Caco-2 (cell line): Measurements from ENCODE around the gene SOX15. TPM values are rescaled to one million over a fixed set of nuclear protein-coding genes. Genes with fewer than 3 reads are reported as not detected.
"Not testable (repeated sequence)": the region's sequence is repeated elsewhere in the genome, so short reads cannot be mapped to it uniquely, and the experiment has no call there.

Experiments
- BruUV-seq: library from RNA; stranded (reverse); fragments of 400-500 nt; replicated peaks from 2 replicates; lab custom pipeline; 2021; lab: Mats Ljungman, UMichigan
- CTCF ChIA-PET: fragments of 300-600 bp; sonication (Branson Sonifier 250); formaldehyde crosslinking; loops from one replicate; lab custom pipeline; 2022; ENCODE audit warnings: antibody characterized with exemption; lab: Charles Lee
- POLR2A ChIA-PET: fragments of 300-600 bp; sonication (Branson Sonifier 250); formaldehyde crosslinking; loops from one replicate; lab custom pipeline; 2022; ENCODE audit warnings: antibody characterized with exemption; lab: Charles Lee
- DNase-seq, 2 experiments: peaks; one replicate each; pipeline versions ENCODE4 v3.0.0 to v3.0.0-alpha.2; 2020 to 2022
- H3K27me3 ChIP-seq: replicated peaks from 2 replicates; pipeline ENCODE4 v1.6.0; 2011; ENCODE audit warnings: low read length; ENCODE audit not compliant: control insufficient read depth, insufficient read depth
- H3K36me3 ChIP-seq: 2 replicates; pipeline ENCODE4 v1.5.1; 2011; ENCODE audit warnings: low read length; ENCODE audit not compliant: control insufficient read depth, insufficient read depth
- H3K4me1 ChIP-seq: fragments of 250-450 bp; sonication (Bioruptor Pico); 2 replicates; pipeline ENCODE4 v1.5.1; 2020; ENCODE audit warnings: mild to moderate bottlenecking
- H3K4me3 ChIP-seq: 2 replicates; pipeline ENCODE4 v1.5.1; 2011; ENCODE audit warnings: low read depth, mild to moderate bottlenecking, control low read depth, low read length
- H3K9me3 ChIP-seq: fragments of 250-450 bp; sonication (Bioruptor Pico); 2 replicates; pipeline ENCODE4 v1.5.1; 2020; ENCODE audit warnings: mild to moderate bottlenecking, moderate library complexity
- H3K27ac Mint-ChIP-seq: one replicate; pipeline ENCODE4 v1.8.0; 2022; ENCODE audit warnings: mixed read lengths; ENCODE audit not compliant: unreplicated experiment
- H3K27me3 Mint-ChIP-seq: one replicate; pipeline ENCODE4 v1.8.0; 2022; ENCODE audit warnings: mixed read lengths; ENCODE audit not compliant: insufficient read depth, unreplicated experiment
- H3K36me3 Mint-ChIP-seq: one replicate; pipeline ENCODE4 v1.8.0; 2022; ENCODE audit warnings: mild to moderate bottlenecking, mixed read lengths; ENCODE audit not compliant: insufficient read depth, unreplicated experiment
- H3K4me1 Mint-ChIP-seq: one replicate; pipeline ENCODE4 v1.8.0; 2022; ENCODE audit warnings: low read depth, mixed read lengths; ENCODE audit not compliant: unreplicated experiment
- H3K4me3 Mint-ChIP-seq: one replicate; pipeline ENCODE4 v1.8.0; 2022; ENCODE audit warnings: mild to moderate bottlenecking, moderate library complexity, mixed read lengths; ENCODE audit not compliant: unreplicated experiment
- H3K9me3 Mint-ChIP-seq: one replicate; pipeline ENCODE4 v1.8.0; 2022; ENCODE audit warnings: mixed read lengths; ENCODE audit not compliant: unreplicated experiment
- intact Hi-C: fragments of 100-400 bp; cut with micrococcal nuclease; formaldehyde crosslinking; loops from one replicate; pipeline ENCODE4 v1.10.0; 2022; ENCODE audit not compliant: unreplicated experiment
- total RNA-seq: library from RNA; stranded (reverse); gene quantifications from 2 replicates; pipeline ENCODE4 v1.2.3, GENCODE V29; 2022
- TF ChIP-seq, protein P1 (sequence below), 2 experiments: fragments of 200-600 bp in 1 of 2; IDR thresholded peaks; 1 replicate in 1 of 2; 2 replicates in 1 of 2; pipeline versions ENCODE4 v1.5.1 to v1.8.0; 2011 to 2022; ENCODE audit warnings: antibody characterized with exemption in 1 of 2, control low read depth in 1 of 2, inconsistent platforms in 1 of 2, low read depth in 1 of 2, low read length in 1 of 2, mild to moderate bottlenecking in 1 of 2, moderate library complexity in 1 of 2; ENCODE audit not compliant: insufficient read depth in 1 of 2, severe bottlenecking in 1 of 2, unreplicated experiment in 1 of 2

Gene SOX15
- total RNA-seq, 1 experiment from 2014 or later = not detected

DNA sequence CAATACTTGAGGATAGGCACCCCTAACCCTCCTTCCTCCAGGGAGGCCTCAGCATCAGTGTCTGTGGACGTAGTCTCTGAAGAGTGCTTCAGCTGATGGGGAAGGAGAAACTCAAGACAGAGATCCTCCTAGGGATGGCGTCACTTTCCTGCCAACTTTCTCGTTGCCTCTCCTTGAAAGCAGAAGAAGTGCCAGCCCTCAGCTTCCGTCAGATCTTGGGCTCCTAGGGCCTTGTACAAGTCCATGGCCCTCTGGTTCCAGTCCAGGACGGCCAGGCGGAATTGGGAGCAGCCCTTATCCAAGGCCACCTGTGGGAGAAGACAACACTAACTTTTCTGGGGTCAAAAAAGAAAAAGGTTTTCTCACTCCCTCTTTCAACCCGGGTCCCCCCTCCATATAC, 36.4 kb upstream of the SOX15 start:
- Mint-ChIP-seq H3K4me3 (no peak overlapping the region), H3K4me1 (no peaks in the 10 kb centered on the region), H3K27ac (no peak overlapping the region), H3K27me3 (no peaks in the 10 kb centered on the region), H3K36me3 (no peaks in the 10 kb centered on the region), H3K9me3 (no peaks in the 10 kb centered on the region)
- TF ChIP-seq, protein P1, sequence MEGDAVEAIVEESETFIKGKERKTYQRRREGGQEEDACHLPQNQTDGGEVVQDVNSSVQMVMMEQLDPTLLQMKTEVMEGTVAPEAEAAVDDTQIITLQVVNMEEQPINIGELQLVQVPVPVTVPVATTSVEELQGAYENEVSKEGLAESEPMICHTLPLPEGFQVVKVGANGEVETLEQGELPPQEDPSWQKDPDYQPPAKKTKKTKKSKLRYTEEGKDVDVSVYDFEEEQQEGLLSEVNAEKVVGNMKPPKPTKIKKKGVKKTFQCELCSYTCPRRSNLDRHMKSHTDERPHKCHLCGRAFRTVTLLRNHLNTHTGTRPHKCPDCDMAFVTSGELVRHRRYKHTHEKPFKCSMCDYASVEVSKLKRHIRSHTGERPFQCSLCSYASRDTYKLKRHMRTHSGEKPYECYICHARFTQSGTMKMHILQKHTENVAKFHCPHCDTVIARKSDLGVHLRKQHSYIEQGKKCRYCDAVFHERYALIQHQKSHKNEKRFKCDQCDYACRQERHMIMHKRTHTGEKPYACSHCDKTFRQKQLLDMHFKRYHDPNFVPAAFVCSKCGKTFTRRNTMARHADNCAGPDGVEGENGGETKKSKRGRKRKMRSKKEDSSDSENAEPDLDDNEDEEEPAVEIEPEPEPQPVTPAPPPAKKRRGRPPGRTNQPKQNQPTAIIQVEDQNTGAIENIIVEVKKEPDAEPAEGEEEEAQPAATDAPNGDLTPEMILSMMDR (IDR thresholded peaks at IDR 0.05; ENCODE audit: insufficient read depth in 1 of 2, low read depth in 1 of 2, low read length in 1 of 2, severe bottlenecking in 1 of 2, unreplicated experiment in 1 of 2) = no peak
- intact Hi-C loops = no loop called here
- H3K4me1 ChIP-seq = peaks cover 3% of the 10 kb centered on the region; the same call in 1 of the 2 replicates
- DNase-seq = no peak
- H3K27me3 ChIP-seq = no peaks in the 10 kb centered on the region
- no peaks in the 10 kb centered on the region for H3K36me3 ChIP-seq
- no peaks in the 10 kb centered on the region for H3K9me3 ChIP-seq
- TSS peak; percentile 90 for BruUV-seq
- POLR2A ChIA-PET = no interaction called here
- CTCF ChIA-PET = interaction anchor here (2.0 kb wide), 1 partner anchor 11 kb away, joined by 9 read pairs; the partner anchor contains the start of gene FXR2
- H3K4me3 ChIP-seq = peak overlapping the region; percentile 52; the same call in 1 of the 2 replicates

DNA sequence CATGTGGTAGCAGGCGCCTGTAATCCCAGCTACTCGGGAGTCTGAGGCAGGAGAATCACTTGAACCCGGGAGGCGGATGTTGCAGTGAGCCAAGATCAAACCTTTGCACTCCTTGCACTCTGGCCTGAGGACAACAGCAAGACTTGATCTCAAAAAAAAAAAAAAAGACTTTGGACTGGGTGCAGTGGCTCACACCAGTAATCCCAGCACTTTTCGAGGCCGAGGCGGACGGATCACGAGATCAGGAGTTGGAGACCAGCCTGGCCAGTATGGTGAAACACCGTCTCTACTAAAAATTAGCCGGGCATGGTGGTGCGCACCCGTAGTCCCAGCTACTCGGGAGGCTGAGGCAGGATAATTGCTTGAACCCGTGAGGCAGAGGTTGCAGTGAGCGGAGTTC, 35.9 kb upstream of the SOX15 start:
- POLR2A ChIA-PET, H3K9me3 Mint-ChIP-seq, H3K27me3 Mint-ChIP-seq, CTCF ChIA-PET, BruUV-seq, H3K36me3 Mint-ChIP-seq, intact Hi-C loops, H3K4me3 ChIP-seq, H3K36me3 ChIP-seq, H3K4me1 ChIP-seq, H3K9me3 ChIP-seq, H3K27me3 ChIP-seq, DNase-seq, H3K27ac Mint-ChIP-seq, H3K4me1 Mint-ChIP-seq, H3K4me3 Mint-ChIP-seq: not testable (repeated sequence)

DNA sequence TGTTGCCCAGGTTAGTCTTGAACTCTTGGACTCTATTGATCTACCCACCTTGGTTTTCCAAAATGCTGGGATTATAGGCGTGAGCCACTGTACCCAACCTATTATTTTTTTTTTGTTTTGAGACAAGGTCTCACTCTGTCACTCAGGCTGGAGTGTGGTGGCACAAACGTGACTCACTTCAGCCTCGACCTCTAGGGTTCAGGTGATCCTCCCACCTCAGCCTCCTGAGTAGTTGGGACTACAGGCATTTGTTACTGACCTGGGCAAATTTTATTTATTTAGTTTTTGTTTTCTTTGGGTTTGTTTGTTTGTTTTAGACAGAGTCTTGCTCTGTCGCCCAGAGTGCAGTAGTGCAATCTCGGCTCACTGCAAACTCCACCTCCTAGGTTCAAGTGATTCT, 33.8 kb upstream of the SOX15 start:
- H3K36me3 ChIP-seq = no peaks in the 10 kb centered on the region
- no peak overlapping the region for H3K4me3 ChIP-seq
- POLR2A ChIA-PET = no interaction called here
- H3K27me3 ChIP-seq = no peaks in the 10 kb centered on the region
- Mint-ChIP-seq H3K27ac (no peak overlapping the region), H3K36me3 (no peaks in the 10 kb centered on the region), H3K4me3 (no peak overlapping the region), H3K27me3 (no peaks in the 10 kb centered on the region), H3K9me3 (no peaks in the 10 kb centered on the region), H3K4me1 (no peaks in the 10 kb centered on the region)
- CTCF ChIA-PET = no interaction called here
- H3K9me3 ChIP-seq = no peaks in the 10 kb centered on the region
- intact Hi-C loops = no loop called here
- no TSS peak for BruUV-seq
- no peaks in the 10 kb centered on the region for H3K4me1 ChIP-seq
- TF ChIP-seq, protein P1 (IDR thresholded peaks at IDR 0.05; ENCODE audit: insufficient read depth in 1 of 2, low read depth in 1 of 2, low read length in 1 of 2, severe bottlenecking in 1 of 2, unreplicated experiment in 1 of 2) = no peak
- no peak for DNase-seq

DNA sequence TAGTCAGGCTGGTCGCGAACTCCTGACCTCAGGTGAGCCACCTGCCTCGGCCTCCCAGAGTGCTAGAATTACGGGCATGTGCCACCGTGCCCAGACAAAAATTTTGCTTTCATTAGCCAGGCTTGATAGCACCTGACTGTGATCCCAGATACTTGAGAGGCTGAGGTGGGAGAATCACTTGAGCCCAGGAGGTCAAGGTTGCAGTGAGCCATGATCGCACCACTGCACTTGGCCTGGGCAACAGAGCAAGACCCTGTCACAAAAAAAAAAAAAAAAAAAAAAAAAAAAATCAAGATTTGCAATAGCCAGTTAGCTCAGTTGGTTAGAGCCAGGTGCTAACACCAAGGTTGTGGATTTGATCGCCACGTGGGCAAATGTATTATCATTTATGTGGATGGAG, 30.9 kb upstream of the SOX15 start:
- H3K27me3 ChIP-seq = no peaks in the 10 kb centered on the region
- no peak for DNase-seq
- no TSS peak for BruUV-seq
- CTCF ChIA-PET = no interaction called here
- TF ChIP-seq, protein P1 (IDR thresholded peaks at IDR 0.05; ENCODE audit: insufficient read depth in 1 of 2, low read depth in 1 of 2, low read length in 1 of 2, severe bottlenecking in 1 of 2, unreplicated experiment in 1 of 2) = no peak
- H3K36me3 ChIP-seq = no peaks in the 10 kb centered on the region
- H3K4me3 Mint-ChIP-seq = no peak overlapping the region
- no peak overlapping the region for H3K27ac Mint-ChIP-seq
- no peaks in the 10 kb centered on the region for H3K9me3 ChIP-seq
- no peaks in the 10 kb centered on the region for H3K4me1 ChIP-seq
- POLR2A ChIA-PET = no interaction called here
- no peaks in the 10 kb centered on the region for H3K9me3 Mint-ChIP-seq
- no peaks in the 10 kb centered on the region for H3K36me3 Mint-ChIP-seq
- intact Hi-C loops = no loop called here
- H3K27me3 Mint-ChIP-seq = no peaks in the 10 kb centered on the region
- no peaks in the 10 kb centered on the region for H3K4me1 Mint-ChIP-seq
- H3K4me3 ChIP-seq = no peak overlapping the region
